GM12872 (cell line): Measurements from ENCODE around the gene DLL4.

Experiments used
- CTCF ChIP-seq: IDR thresholded peaks from 3 replicates; pipeline ENCODE4 v1.5.1; 2011; ENCODE audit warnings: low read depth, mild to moderate bottlenecking, low read length, moderate library complexity; ENCODE audit not compliant: insufficient read depth

DLL4 gene

GRCh38 chr15:40915679-40916078 lies 13.5 kb upstream of the DLL4 start:
- no peak for TF ChIP-seq CTCF

DNA sequence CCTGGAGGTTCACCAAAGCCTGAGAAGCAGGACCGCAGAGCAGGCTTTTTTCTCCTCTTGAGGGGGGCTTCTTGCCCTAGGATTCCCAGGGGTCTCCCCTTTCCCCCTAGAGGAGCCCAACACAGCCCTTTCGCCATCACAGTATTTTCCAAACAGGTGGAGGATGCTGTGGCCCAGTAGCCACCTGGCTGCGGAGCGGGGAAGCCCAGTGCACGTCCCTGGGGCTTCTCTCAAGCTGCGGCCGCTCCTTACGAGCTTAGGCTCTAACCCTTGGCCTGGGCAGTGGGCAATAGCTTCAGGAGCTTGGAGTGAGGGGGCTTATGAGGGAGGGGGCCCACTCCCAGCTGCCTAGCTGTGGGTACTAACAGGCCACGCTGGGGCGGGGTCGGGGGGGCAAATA lies 11.6 kb upstream of the DLL4 start:
- no peak for TF ChIP-seq CTCF

DNA sequence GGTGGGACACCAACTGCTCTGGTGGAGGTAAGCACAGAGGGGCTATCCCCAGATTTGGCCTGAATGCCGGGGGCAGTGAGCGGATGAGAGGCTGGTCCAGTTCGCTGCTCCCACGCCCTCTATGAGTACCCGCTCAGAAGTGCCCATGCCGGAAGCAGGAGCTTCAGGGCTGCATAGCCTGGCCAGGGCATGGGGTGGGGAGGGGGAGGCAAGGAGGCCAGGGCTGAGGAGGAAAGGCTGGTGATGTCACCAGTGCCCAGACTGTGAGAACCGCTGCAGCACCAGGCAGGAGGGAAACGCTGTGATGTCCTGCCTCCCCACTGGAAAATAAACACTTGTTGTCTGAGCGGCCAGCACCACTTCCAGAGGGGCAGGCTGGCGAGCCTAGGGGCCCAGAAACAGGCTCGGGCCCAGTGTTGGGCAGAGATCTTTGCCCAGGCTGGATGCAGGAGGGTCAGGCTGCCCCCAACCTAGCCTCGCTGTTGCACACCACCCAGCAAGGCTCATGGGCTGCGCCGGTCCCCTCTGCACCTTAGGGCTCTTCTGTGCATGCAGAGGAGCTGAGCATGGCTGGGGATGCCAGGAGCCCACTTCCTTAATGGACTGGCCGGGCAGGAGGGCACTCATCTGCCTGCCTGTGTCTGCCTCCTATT lies 10.9 kb upstream of the DLL4 start:
- no peak for TF ChIP-seq CTCF

DNA sequence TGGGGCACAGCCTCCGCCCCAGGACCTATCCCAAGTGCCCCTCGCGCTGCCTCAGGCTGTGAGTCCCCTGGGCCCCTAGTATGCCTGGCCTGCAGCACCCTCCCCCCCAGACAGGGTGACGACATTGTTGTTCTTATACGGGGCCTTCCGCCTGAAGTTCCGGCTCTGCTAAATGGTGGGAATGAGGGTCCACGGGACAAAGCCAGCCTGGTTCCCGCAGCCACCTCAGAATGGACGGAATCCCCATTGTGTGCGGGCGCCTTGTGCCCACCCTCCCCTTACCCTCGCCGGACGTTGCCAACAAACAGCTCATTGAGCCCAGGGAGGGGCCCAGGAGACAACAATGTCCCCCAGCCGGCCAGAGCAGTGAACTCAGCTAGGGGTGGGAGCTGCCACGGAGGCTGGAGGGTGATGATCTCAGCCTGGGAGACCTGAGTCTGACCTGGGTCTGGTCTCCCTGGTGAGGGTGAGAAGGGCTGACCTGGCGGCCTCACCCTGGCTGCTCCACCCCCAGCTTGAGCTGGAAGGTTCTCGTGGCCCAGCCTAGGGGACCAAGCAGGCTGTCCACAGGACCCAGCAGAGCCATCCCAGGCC lies 10.2 kb upstream of the DLL4 start:
- TF ChIP-seq CTCF, result no peak

GRCh38 chr15:40921949-40922607 lies 7.1 kb upstream of the DLL4 start:
- no peak for TF ChIP-seq CTCF

- TF ChIP-seq CTCF, result no peak
Measured at GRCh38 chr15:40922608-40923005, 6.5 kb upstream of the DLL4 start.

GRCh38 chr15:40923551-40923950 lies 5.6 kb upstream of the DLL4 start:
- no peak for TF ChIP-seq CTCF
